ENCODE results near the gene RNU1-2. TPM values are rescaled to one million over a fixed set of nuclear protein-coding genes. Genes with fewer than 3 reads are reported as not detected.

RNU1-2 gene
- total RNA-seq, 1 experiment from 2014 or later, result 1,866 TPM

- peaks cover 14% of the 10 kb centered on the region for H3K4me1 ChIP-seq (ENCODE audit: insufficient read depth, low read length, poor library complexity, severe bottlenecking)
- peak overlapping the region; percentile 100 for H3K27ac ChIP-seq (ENCODE audit: low read depth, low read length, poor library complexity, severe bottlenecking)
- no peaks in the 10 kb centered on the region for H3K36me3 ChIP-seq (ENCODE audit: insufficient read depth, low read length, poor library complexity, severe bottlenecking)
- peak; percentile 98 for DNase-seq (ENCODE audit: low spot score)
- TF ChIP-seq EZH2 (IDR thresholded peaks at IDR 0.05; ENCODE audit: borderline replicate concordance, low read depth, low read length, poor library complexity, severe bottlenecking), result no peak
- no peak for TF ChIP-seq CTCF (conservative IDR thresholded peaks at IDR 0.05; ENCODE audit: low read depth, low read length)
- intact Hi-C loops (cut with micrococcal nuclease; ENCODE audit: unreplicated experiment), result no loop called here
- no TSS peak for BruUV-seq (replicated peaks)
- H3K4me3 ChIP-seq (ENCODE audit: low read depth, low read length, poor library complexity, severe bottlenecking), result peak overlapping the region; percentile 42
- ChIA-PET CTCF (no interaction called here), POLR2A (ENCODE audit: low non-redundant PET) (no interaction called here)
- no peaks in the 10 kb centered on the region for H3K27me3 ChIP-seq (replicated peaks; ENCODE audit: insufficient read depth, low read depth, low read length, poor library complexity)
- no peaks in the 10 kb centered on the region for H3K9me3 ChIP-seq (ENCODE audit: low read depth, low read length, poor library complexity, severe bottlenecking)
Measured at GRCh38 chr1:16904560-16905109, 8.9 kb downstream of the RNU1-2 start.

- no peak for TF ChIP-seq CTCF (conservative IDR thresholded peaks at IDR 0.05; ENCODE audit: low read depth, low read length)
- TF ChIP-seq EZH2 (IDR thresholded peaks at IDR 0.05; ENCODE audit: borderline replicate concordance, low read depth, low read length, poor library complexity, severe bottlenecking), result no peak
- peak overlapping the region; percentile 42 for H3K4me3 ChIP-seq (ENCODE audit: low read depth, low read length, poor library complexity, severe bottlenecking)
- H3K27me3 ChIP-seq (replicated peaks; ENCODE audit: insufficient read depth, low read depth, low read length, poor library complexity), result no peaks in the 10 kb centered on the region
- BruUV-seq (replicated peaks), result TSS peak; percentile 99
- no peaks in the 10 kb centered on the region for H3K9me3 ChIP-seq (ENCODE audit: low read depth, low read length, poor library complexity, severe bottlenecking)
- ChIA-PET POLR2A (ENCODE audit: low non-redundant PET) (no interaction called here), CTCF (no interaction called here)
- peak; percentile 94 for DNase-seq (ENCODE audit: low spot score)
- H3K36me3 ChIP-seq (ENCODE audit: insufficient read depth, low read length, poor library complexity, severe bottlenecking), result no peaks in the 10 kb centered on the region
- H3K4me1 ChIP-seq (ENCODE audit: insufficient read depth, low read length, poor library complexity, severe bottlenecking), result peaks cover 14% of the 10 kb centered on the region
- peak overlapping the region; percentile 100 for H3K27ac ChIP-seq (ENCODE audit: low read depth, low read length, poor library complexity, severe bottlenecking)
- intact Hi-C loops (cut with micrococcal nuclease; ENCODE audit: unreplicated experiment), result no loop called here
Measured at GRCh38 chr1:16905110-16905867, 9.5 kb downstream of the RNU1-2 start.

GRCh38 chr1:16905868-16906702, 10.3 kb downstream of the RNU1-2 start:
- no TSS peak for BruUV-seq (replicated peaks)
- TF ChIP-seq EZH2 (IDR thresholded peaks at IDR 0.05; ENCODE audit: borderline replicate concordance, low read depth, low read length, poor library complexity, severe bottlenecking), result no peak
- TF ChIP-seq CTCF (conservative IDR thresholded peaks at IDR 0.05; ENCODE audit: low read depth, low read length), result no peak
- H3K9me3 ChIP-seq (ENCODE audit: low read depth, low read length, poor library complexity, severe bottlenecking), result no peaks in the 10 kb centered on the region
- intact Hi-C loops (cut with micrococcal nuclease; ENCODE audit: unreplicated experiment), result no loop called here
- ChIA-PET POLR2A (ENCODE audit: low non-redundant PET) (no interaction called here), CTCF (no interaction called here)
- DNase-seq (ENCODE audit: low spot score), result no peak
- H3K4me1 ChIP-seq (ENCODE audit: insufficient read depth, low read length, poor library complexity, severe bottlenecking), result peaks cover 14% of the 10 kb centered on the region
- no peak overlapping the region for H3K4me3 ChIP-seq (ENCODE audit: low read depth, low read length, poor library complexity, severe bottlenecking)
- H3K27me3 ChIP-seq (replicated peaks; ENCODE audit: insufficient read depth, low read depth, low read length, poor library complexity), result no peaks in the 10 kb centered on the region
- H3K27ac ChIP-seq (ENCODE audit: low read depth, low read length, poor library complexity, severe bottlenecking), result peak overlapping the region; percentile 100
- H3K36me3 ChIP-seq (ENCODE audit: insufficient read depth, low read length, poor library complexity, severe bottlenecking), result no peaks in the 10 kb centered on the region
